A549 treated with dexamethasone at 1 μM for 4 hours (cell line): ENCODE results near the gene RIOK3. TPM values are rescaled to one million over a fixed set of nuclear protein-coding genes. Genes with fewer than 3 reads are reported as not detected.

Source experiments
- total RNA-seq: library from RNA; stranded (reverse); fragments of 200-300 nt; extraction: Qiagen RNA extraction; gene quantifications from 5 replicates; pipeline ENCODE4 v1.2.3, GENCODE V29; 2022

Gene RIOK3
- 24.4 to 42.1 TPM (median 33.0 TPM) in 5 replicates for total RNA-seq

GRCh38 chr18:23452728-23453679 lies at the start of gene RIOK3:
Gene RIOK3 (plus strand): TSS chr18:23453287. CDS start chr18:23453440, 153 bp downstream.

GRCh38 chr18:23503038-23503962 lies 50.2 kb downstream of the RIOK3 start, which contains the start of gene RMC1:
Gene RMC1 (plus strand): TSS chr18:23503511. CDS start chr18:23503619, 108 bp downstream.

Other genes with a start within 250 kb of the RIOK3 start
- 13.1 to 20.3 TPM (median 18.0 TPM) in 5 replicates for gene RMC1, start 50.2 kb downstream of the RIOK3 start, total RNA-seq
- 87.2 to 134 TPM (median 119 TPM) in 5 replicates for gene NPC1, start 133.2 kb downstream of the RIOK3 start, total RNA-seq
- 11.8 to 20.6 TPM (median 17.8 TPM) in 5 replicates for gene ANKRD29, start 209.6 kb downstream of the RIOK3 start, total RNA-seq
- gene LAMA3, start 236.2 kb downstream of the RIOK3 start, total RNA-seq, result 45.2 to 74.1 TPM (median 63.0 TPM) in 5 replicates